Liver (tissue), 9 donors: Measurements from ENCODE around the gene UACA. TPM values are rescaled to one million over a fixed set of nuclear protein-coding genes. Genes with fewer than 3 reads are reported as not detected.

Experiments used
- DNase-seq: peaks from one replicate; pipeline ENCODE4 v3.0.0-alpha.2; 2017; ENCODE audit warnings: low spot score
- H3K27ac ChIP-seq, 2 donors: one replicate each; pipeline ENCODE4 v1.7.0; 2013; ENCODE audit warnings: inconsistent platforms in 2 of 2, low read length in 2 of 2, control low read depth in 1 of 2, low read depth in 1 of 2, mild to moderate bottlenecking in 1 of 2
- H3K27me3 ChIP-seq, 4 donors: one replicate each; pipeline versions ENCODE4 v1.6.1 to v1.7.0; 2013; ENCODE audit warnings: low read length in 3 of 4, inconsistent platforms in 1 of 4, mild to moderate bottlenecking in 1 of 4, moderate library complexity in 1 of 4; ENCODE audit not compliant: control insufficient read depth in 4 of 4, insufficient read depth in 4 of 4
- H3K36me3 ChIP-seq, 4 donors: one replicate each; pipeline versions ENCODE4 v1.6.1 to v1.7.0; 2013; ENCODE audit warnings: low read length in 3 of 4, mild to moderate bottlenecking in 3 of 4, low read depth in 1 of 4, moderate library complexity in 1 of 4; ENCODE audit not compliant: control insufficient read depth in 4 of 4, insufficient read depth in 3 of 4
- H3K4me1 ChIP-seq, 4 donors: one replicate each; pipeline versions ENCODE4 v1.6.1 to v1.7.0; 2013; ENCODE audit warnings: low read length in 3 of 4, mild to moderate bottlenecking in 3 of 4, moderate library complexity in 1 of 4; ENCODE audit not compliant: control insufficient read depth in 4 of 4, insufficient read depth in 4 of 4
- H3K4me3 ChIP-seq, 3 donors: one replicate each; pipeline versions ENCODE4 v1.6.1 to v1.7.0; 2013; ENCODE audit warnings: low read length in 3 of 3, control low read depth in 1 of 3, low read depth in 1 of 3, mild to moderate bottlenecking in 1 of 3
- H3K9ac ChIP-seq, 2 donors: one replicate each; pipeline ENCODE4 v1.7.0; 2013; ENCODE audit warnings: low read length in 2 of 2, mild to moderate bottlenecking in 2 of 2, moderate library complexity in 2 of 2, control low read depth in 1 of 2, low read depth in 1 of 2
- H3K9me3 ChIP-seq, 4 donors: one replicate each; pipeline versions ENCODE4 v1.6.1 to v1.7.0; 2013; ENCODE audit warnings: low read length in 3 of 4; ENCODE audit not compliant: control insufficient read depth in 4 of 4
- ATF3 ChIP-seq: IDR thresholded peaks from 2 replicates; pipeline ENCODE4 v1.6.1; 2016; ENCODE audit warnings: antibody characterized with exemption
- CTCF ChIP-seq: fragments of 150-350 bp; IDR thresholded peaks from 2 replicates; pipeline ENCODE4 v1.5.1; 2017; ENCODE audit warnings: improper control_type of control experiment, low read depth, low read length; ENCODE audit not compliant: missing input control
- EGR1 ChIP-seq, 2 donors: IDR thresholded peaks; 2 replicates each; pipeline ENCODE4 v1.6.1; 2016 to 2018; ENCODE audit warnings: antibody characterized with exemption in 2 of 2, low read depth in 2 of 2
- FOXA1 ChIP-seq: IDR thresholded peaks from 2 replicates; pipeline ENCODE4 v1.6.1; 2016; ENCODE audit warnings: antibody characterized with exemption
- FOXA2 ChIP-seq: IDR thresholded peaks from 2 replicates; pipeline ENCODE4 v1.6.1; 2016; ENCODE audit warnings: antibody characterized with exemption
- GABPA ChIP-seq, 2 donors: IDR thresholded peaks in 1 of 2; conservative IDR thresholded peaks in 1 of 2; 2 replicates each; pipeline ENCODE4 v1.6.1; 2016; ENCODE audit warnings: antibody characterized with exemption in 2 of 2, mild to moderate bottlenecking in 1 of 2, moderate library complexity in 1 of 2
- HNF4A ChIP-seq, 2 donors: conservative IDR thresholded peaks; 2 replicates each; pipeline ENCODE4 v1.6.1; 2016; ENCODE audit warnings: antibody characterized with exemption in 2 of 2, mild to moderate bottlenecking in 2 of 2
- HNF4G ChIP-seq: IDR thresholded peaks from 2 replicates; pipeline ENCODE4 v1.6.1; 2016; ENCODE audit warnings: antibody characterized with exemption
- JUND ChIP-seq, 2 donors: IDR thresholded peaks; 2 replicates each; pipeline ENCODE4 v1.6.1; 2016; ENCODE audit warnings: antibody characterized with exemption in 2 of 2
- MAX ChIP-seq: IDR thresholded peaks from 2 replicates; pipeline ENCODE4 v1.6.1; 2016; ENCODE audit warnings: antibody characterized with exemption
- NR2F2 ChIP-seq: IDR thresholded peaks from 2 replicates; pipeline ENCODE4 v1.6.1; 2016; ENCODE audit warnings: antibody characterized with exemption
- RAD21 ChIP-seq, 2 donors: IDR thresholded peaks; 2 replicates each; pipeline ENCODE4 v1.6.1; 2016; ENCODE audit warnings: antibody characterized with exemption in 2 of 2, mild to moderate bottlenecking in 2 of 2
- REST ChIP-seq: IDR thresholded peaks from 2 replicates; pipeline ENCODE4 v1.6.1; 2016; ENCODE audit warnings: antibody characterized with exemption, mild to moderate bottlenecking
- TAF1 ChIP-seq: conservative IDR thresholded peaks from 2 replicates; pipeline ENCODE4 v1.6.1; 2016; ENCODE audit warnings: antibody characterized with exemption, mild to moderate bottlenecking
- YY1 ChIP-seq: IDR thresholded peaks from 2 replicates; pipeline ENCODE4 v1.6.1; 2016; ENCODE audit warnings: antibody characterized with exemption, mild to moderate bottlenecking
- ZBTB33 ChIP-seq: IDR thresholded peaks from 2 replicates; pipeline ENCODE4 v1.6.1; 2016; ENCODE audit warnings: antibody characterized with exemption
- WGBS: extraction: QIAGEN DNeasy Blood & Tissue Kit; methylation state at CpG from one replicate; pipeline ENCODE4 v1.1.7; 2013; 5-methylcytosine and 5-hydroxymethylcytosine counted together
- polyA plus RNA-seq, 2 donors: library from polyadenylated mRNA; stranded (reverse) in 1 of 2; unstranded in 1 of 2; fragments of 200-250 nt in 1 of 2; fragments of >200 nt in 1 of 2; fragmentation: Nextera tagmentation in 1 of 2; extraction: Ambion mirVana in 1 of 2; gene quantifications; one replicate each; pipeline versions ENCODE4 v1.2.1 to v1.2.3, GENCODE V29; 2013 to 2015
- total RNA-seq, 2 donors: library from RNA; depleted of rRNA; stranded (reverse); fragments of >200 nt; gene quantifications; one replicate each; pipeline ENCODE4 v1.2.3, GENCODE V29; 2014
- donor health status: healthy.
- donor health status: healthy.
- donor health status: healthy.
- donor health status: healthy.
- donor health status: healthy.

Gene UACA
- total and polyA plus RNA-seq, 4 donors, result 3.9 to 16.0 (median 10.0) TPM

- no peak overlapping the region for H3K27ac ChIP-seq
- H3K9me3 ChIP-seq, result no peaks in the 10 kb centered on the region
- 67% methylated on average over 2 of the region's 2 CpGs for WGBS
- H3K4me3 ChIP-seq, result no peak overlapping the region
- no peak overlapping the region for H3K9ac ChIP-seq
- H3K27me3 ChIP-seq, result no peaks in the 10 kb centered on the region
- no peaks in the 10 kb centered on the region for H3K36me3 ChIP-seq
- no peak for DNase-seq
- TF ChIP-seq YY1 (no peak), GABPA (IDR thresholded peaks at IDR 0.05 in 1 of 2, conservative IDR thresholded peaks at IDR 0.05 in 1 of 2) (no peak), HNF4G (no peak), ZBTB33 (no peak), REST (no peak), HNF4A (conservative IDR thresholded peaks at IDR 0.05) (no peak), FOXA1 (no peak), FOXA2 (no peak), JUND (IDR thresholded peaks at IDR 0.05) (no peak), TAF1 (no peak), MAX (no peak), NR2F2 (no peak), EGR1 (IDR thresholded peaks at IDR 0.05; ENCODE audit: low read depth in 2 of 2) (no peak), CTCF (no peak), RAD21 (IDR thresholded peaks at IDR 0.05) (no peak), ATF3 (no peak)
- peaks cover 5 to 38% (median 19%) of the 10 kb centered on the region in 4 donors for H3K4me1 ChIP-seq
These were observed 2.3 kb downstream of the UACA start for GRCh38 chr15:70761046-70761445.
